Measurements from ENCODE around the gene ANXA3.

ANXA3 gene

DNA sequence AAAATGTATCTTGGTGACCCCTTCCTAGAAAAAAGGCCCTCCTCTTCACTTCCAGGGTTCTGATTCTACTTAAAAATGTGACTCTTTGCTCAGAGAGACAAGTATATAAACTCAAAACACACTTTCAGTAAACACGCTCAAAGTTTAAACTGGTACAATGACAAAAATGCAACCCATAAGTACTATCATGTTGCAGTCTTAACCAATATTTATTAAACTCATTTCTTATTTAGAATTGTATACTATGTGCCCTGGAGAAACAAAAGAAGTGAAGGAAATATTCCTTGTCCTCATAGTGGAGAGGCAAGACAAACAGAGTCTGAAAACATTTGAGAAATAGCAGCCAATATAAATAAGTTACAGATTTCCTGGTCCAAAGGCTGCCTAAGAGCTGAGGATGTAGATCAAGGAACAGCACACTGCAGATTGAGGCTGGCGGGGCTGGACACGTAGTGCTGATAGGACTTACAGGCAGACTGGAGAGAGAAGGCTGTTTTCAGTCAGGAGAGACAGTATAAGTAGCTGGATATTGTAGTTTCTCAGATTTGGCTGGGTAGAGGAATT lies 39.1 kb upstream of the ANXA3 start:
- TF ChIP-seq FOXM1 (IDR thresholded peaks at IDR 0.05; ENCODE audit: borderline replicate concordance, low read depth) (no peak), TCF12 (IDR thresholded peaks at IDR 0.05; ENCODE audit: low read depth) (no peak), CEBPB (IDR thresholded peaks at IDR 0.05) (no peak)

DNA sequence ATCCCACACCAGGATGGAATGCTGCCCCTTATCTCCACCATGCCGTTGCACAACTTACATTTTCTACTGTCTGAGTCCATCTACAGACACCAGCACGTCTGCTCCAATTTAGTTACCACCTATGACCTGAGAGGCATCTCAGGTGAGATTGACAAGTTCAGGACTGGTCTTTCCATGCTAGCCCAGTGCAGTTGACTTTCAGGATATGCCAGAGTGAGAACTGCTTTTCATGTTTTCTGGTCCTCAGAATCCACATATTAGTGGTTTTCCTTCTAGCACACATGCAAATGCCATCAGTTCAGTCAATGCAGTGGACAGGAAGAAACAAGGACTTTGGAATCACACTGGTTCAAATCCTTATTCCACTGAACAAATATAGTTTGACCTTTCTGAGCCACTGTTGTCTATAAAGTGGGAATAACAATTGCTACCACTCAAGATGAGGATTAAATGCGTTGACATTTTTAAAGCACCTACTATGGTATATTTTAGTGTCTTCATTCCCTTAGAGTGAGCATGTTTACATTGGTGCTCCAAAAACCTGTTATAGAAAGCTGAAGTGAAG lies 38.1 kb upstream of the ANXA3 start:
- TF ChIP-seq, protein P1, sequence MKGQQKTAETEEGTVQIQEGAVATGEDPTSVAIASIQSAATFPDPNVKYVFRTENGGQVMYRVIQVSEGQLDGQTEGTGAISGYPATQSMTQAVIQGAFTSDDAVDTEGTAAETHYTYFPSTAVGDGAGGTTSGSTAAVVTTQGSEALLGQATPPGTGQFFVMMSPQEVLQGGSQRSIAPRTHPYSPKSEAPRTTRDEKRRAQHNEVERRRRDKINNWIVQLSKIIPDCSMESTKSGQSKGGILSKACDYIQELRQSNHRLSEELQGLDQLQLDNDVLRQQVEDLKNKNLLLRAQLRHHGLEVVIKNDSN (IDR thresholded peaks at IDR 0.05): no peak
- TF ChIP-seq NFIC (IDR thresholded peaks at IDR 0.05) (no peak), ZBTB7A (IDR thresholded peaks at IDR 0.05; ENCODE audit: low read depth) (no peak), EGR1 (IDR thresholded peaks at IDR 0.05) (no peak), CREB1 (IDR thresholded peaks at IDR 0.05; ENCODE audit: low read depth) (no peak), TAF1 (IDR thresholded peaks at IDR 0.05; ENCODE audit: low read depth) (no peak), EP300 (IDR thresholded peaks at IDR 0.05; ENCODE audit: borderline replicate concordance) (no peak), CEBPB (IDR thresholded peaks at IDR 0.05) (no peak), YY1 (IDR thresholded peaks at IDR 0.05; ENCODE audit: low read depth) (no peak), TEAD4 (IDR thresholded peaks at IDR 0.05) (no peak), TCF12 (IDR thresholded peaks at IDR 0.05; ENCODE audit: low read depth) (no peak), FOXM1 (IDR thresholded peaks at IDR 0.05; ENCODE audit: borderline replicate concordance, low read depth) (no peak), RAD21 (IDR thresholded peaks at IDR 0.05; ENCODE audit: low read depth) (no peak)
- TF ChIP-seq, protein P2, sequence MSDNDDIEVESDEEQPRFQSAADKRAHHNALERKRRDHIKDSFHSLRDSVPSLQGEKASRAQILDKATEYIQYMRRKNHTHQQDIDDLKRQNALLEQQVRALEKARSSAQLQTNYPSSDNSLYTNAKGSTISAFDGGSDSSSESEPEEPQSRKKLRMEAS (IDR thresholded peaks at IDR 0.05): no peak
- TF ChIP-seq, protein P3, sequence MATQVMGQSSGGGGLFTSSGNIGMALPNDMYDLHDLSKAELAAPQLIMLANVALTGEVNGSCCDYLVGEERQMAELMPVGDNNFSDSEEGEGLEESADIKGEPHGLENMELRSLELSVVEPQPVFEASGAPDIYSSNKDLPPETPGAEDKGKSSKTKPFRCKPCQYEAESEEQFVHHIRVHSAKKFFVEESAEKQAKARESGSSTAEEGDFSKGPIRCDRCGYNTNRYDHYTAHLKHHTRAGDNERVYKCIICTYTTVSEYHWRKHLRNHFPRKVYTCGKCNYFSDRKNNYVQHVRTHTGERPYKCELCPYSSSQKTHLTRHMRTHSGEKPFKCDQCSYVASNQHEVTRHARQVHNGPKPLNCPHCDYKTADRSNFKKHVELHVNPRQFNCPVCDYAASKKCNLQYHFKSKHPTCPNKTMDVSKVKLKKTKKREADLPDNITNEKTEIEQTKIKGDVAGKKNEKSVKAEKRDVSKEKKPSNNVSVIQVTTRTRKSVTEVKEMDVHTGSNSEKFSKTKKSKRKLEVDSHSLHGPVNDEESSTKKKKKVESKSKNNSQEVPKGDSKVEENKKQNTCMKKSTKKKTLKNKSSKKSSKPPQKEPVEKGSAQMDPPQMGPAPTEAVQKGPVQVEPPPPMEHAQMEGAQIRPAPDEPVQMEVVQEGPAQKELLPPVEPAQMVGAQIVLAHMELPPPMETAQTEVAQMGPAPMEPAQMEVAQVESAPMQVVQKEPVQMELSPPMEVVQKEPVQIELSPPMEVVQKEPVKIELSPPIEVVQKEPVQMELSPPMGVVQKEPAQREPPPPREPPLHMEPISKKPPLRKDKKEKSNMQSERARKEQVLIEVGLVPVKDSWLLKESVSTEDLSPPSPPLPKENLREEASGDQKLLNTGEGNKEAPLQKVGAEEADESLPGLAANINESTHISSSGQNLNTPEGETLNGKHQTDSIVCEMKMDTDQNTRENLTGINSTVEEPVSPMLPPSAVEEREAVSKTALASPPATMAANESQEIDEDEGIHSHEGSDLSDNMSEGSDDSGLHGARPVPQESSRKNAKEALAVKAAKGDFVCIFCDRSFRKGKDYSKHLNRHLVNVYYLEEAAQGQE (IDR thresholded peaks at IDR 0.05; ENCODE audit: low read depth): no peak

DNA sequence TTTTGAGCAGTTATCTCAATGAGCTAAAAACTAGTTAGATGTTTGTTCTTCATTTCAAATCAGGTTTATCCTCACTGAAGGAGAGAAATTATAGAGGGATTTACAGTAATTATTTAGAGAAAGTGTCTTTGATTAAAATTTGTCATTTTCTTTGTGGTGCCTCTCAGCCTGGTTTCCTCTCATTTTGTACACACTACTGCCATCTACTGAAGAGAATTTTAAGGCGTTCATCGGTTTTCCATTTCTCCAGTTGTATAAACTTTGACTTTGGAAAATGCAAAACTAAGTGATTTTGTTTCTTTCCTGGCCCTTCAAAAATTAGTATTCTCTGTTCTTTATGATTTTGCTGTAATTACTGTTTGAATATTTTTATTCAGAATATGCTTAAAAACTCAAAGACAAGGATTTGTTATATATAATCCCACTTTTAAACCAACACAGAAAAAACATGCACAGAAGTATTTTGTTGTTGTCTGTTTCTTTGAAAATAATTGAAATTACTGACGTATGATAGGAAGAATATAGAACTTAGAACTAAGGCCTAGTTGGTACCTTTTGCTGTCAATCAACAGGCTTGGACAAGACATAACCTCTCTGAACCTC lies 34.4 kb upstream of the ANXA3 start:
- TF ChIP-seq RAD21 (IDR thresholded peaks at IDR 0.05; ENCODE audit: low read depth) (peak; percentile 83), ZBTB7A (IDR thresholded peaks at IDR 0.05; ENCODE audit: low read depth) (no peak), TEAD4 (IDR thresholded peaks at IDR 0.05) (peak; percentile 32; the same call in 1 of the 2 replicates)

DNA sequence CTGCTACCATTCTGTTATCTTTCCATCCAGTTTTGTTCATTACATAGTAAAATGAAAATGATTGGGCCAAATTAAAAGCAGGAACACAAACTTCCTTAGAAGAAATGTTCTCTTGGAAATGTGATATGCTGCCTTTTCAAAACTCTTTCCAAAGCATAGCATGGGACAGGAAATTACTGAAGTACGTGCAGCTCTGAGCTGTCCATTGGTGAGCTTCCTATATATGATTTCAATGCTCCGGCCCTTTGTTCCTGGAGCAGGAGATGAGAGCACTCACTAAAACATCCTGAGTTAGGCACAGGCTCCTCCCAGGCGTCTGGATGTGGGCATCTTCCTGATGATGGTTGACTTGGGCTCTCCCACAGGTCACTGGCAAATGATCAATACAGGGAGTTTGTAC lies 33.0 kb upstream of the ANXA3 start:
- no peak for TF ChIP-seq TEAD4 (IDR thresholded peaks at IDR 0.05)
- TF ChIP-seq, protein P1 (IDR thresholded peaks at IDR 0.05): no peak
- TF ChIP-seq EP300 (IDR thresholded peaks at IDR 0.05; ENCODE audit: borderline replicate concordance): no peak
- TF ChIP-seq NFIC (IDR thresholded peaks at IDR 0.05): no peak
- TF ChIP-seq, protein P2 (IDR thresholded peaks at IDR 0.05): no peak
- no peak for TF ChIP-seq ZBTB7A (IDR thresholded peaks at IDR 0.05; ENCODE audit: low read depth)
- no peak for TF ChIP-seq FOXM1 (IDR thresholded peaks at IDR 0.05; ENCODE audit: borderline replicate concordance, low read depth)
- TF ChIP-seq YY1 (IDR thresholded peaks at IDR 0.05; ENCODE audit: low read depth): no peak
- TF ChIP-seq RAD21 (IDR thresholded peaks at IDR 0.05; ENCODE audit: low read depth): no peak
- no peak for TF ChIP-seq TAF1 (IDR thresholded peaks at IDR 0.05; ENCODE audit: low read depth)
- no peak for TF ChIP-seq CEBPB (IDR thresholded peaks at IDR 0.05)
- TF ChIP-seq, protein P3 (IDR thresholded peaks at IDR 0.05; ENCODE audit: low read depth): no peak
- no peak for TF ChIP-seq TCF12 (IDR thresholded peaks at IDR 0.05; ENCODE audit: low read depth)
- TF ChIP-seq CREB1 (IDR thresholded peaks at IDR 0.05; ENCODE audit: low read depth): no peak
- TF ChIP-seq EGR1 (IDR thresholded peaks at IDR 0.05): no peak

DNA sequence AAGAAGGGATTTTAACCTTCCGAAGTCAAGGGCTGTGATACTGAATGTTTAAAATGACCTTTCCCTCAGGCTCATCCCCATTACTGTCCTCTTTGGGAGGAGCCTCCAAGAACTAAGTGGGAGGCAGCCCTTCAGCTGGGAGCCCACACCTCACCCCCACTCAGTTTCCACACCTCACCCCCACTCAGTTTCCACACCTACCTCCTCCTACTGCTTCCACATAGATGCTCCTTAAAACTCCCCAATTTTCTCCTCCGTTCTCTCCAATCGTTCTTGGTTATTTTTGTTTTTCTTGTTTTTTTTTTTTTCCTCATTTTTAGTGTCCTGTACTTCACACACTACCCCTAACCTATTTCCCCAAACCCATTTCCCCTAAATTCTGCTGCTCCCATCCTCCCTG lies 31.6 kb upstream of the ANXA3 start:
- no peak for TF ChIP-seq TCF12 (IDR thresholded peaks at IDR 0.05; ENCODE audit: low read depth)
- TF ChIP-seq EP300 (IDR thresholded peaks at IDR 0.05; ENCODE audit: borderline replicate concordance): no peak
- no peak for TF ChIP-seq TAF1 (IDR thresholded peaks at IDR 0.05; ENCODE audit: low read depth)
- TF ChIP-seq YY1 (IDR thresholded peaks at IDR 0.05; ENCODE audit: low read depth): no peak
- TF ChIP-seq, protein P2 (IDR thresholded peaks at IDR 0.05): no peak
- TF ChIP-seq NFIC (IDR thresholded peaks at IDR 0.05): no peak
- TF ChIP-seq TEAD4 (IDR thresholded peaks at IDR 0.05): no peak
- no peak for TF ChIP-seq CREB1 (IDR thresholded peaks at IDR 0.05; ENCODE audit: low read depth)
- TF ChIP-seq, protein P1 (IDR thresholded peaks at IDR 0.05): no peak
- TF ChIP-seq, protein P3 (IDR thresholded peaks at IDR 0.05; ENCODE audit: low read depth): no peak
- TF ChIP-seq RAD21 (IDR thresholded peaks at IDR 0.05; ENCODE audit: low read depth): no peak
- no peak for TF ChIP-seq EGR1 (IDR thresholded peaks at IDR 0.05)
- TF ChIP-seq FOXM1 (IDR thresholded peaks at IDR 0.05; ENCODE audit: borderline replicate concordance, low read depth): no peak
- TF ChIP-seq CEBPB (IDR thresholded peaks at IDR 0.05): no peak

All from Ishikawa (cell line).